WTC11 (cell line): ENCODE results near the gene TTC28.

ENCODE experiments used
- CTCF ChIP-seq: fragments of 200-600 bp; IDR thresholded peaks from 2 replicates; pipeline ENCODE4 v1.8.0; 2022; ENCODE audit warnings: antibody characterized with exemption
- TF ChIP-seq, protein P1 (sequence below): sonication (generic); formaldehyde crosslinking; IDR thresholded peaks from 2 replicates; pipeline ENCODE4 v1.8.1; 2023; ENCODE audit warnings: mild to moderate bottlenecking, missing genetic modification reagents, moderate library complexity

DNA sequence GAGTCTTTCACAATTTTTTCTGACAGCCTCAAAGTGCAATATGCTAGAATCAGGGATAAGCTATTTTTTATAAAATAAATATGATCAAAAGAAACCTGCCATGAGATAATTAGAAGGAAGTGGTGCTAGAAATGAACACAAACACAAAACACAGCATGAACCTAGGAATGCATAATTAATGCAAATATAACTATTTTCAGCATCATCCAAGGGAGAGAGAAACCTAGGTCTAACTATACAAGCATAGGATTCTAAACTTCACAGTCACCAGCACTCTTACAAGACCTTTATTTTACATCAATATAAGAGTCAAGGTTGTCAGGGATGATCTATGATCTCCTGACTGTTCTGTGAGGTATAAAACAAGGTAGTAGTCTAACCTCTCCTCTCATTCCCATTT lies 29.2 kb downstream of the TTC28 start:
- TF ChIP-seq, protein P1, sequence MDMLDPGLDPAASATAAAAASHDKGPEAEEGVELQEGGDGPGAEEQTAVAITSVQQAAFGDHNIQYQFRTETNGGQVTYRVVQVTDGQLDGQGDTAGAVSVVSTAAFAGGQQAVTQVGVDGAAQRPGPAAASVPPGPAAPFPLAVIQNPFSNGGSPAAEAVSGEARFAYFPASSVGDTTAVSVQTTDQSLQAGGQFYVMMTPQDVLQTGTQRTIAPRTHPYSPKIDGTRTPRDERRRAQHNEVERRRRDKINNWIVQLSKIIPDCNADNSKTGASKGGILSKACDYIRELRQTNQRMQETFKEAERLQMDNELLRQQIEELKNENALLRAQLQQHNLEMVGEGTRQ (CRISPR knock-in tag), result no peak
- TF ChIP-seq CTCF, result no peak
